HG03520 (cell line): ENCODE results near the gene MACROD1.

Source experiments
- ATAC-seq: cut with Tn5 transposase; IDR thresholded peaks from one replicate; pipeline ENCODE4 v1.9.1; 2021; ENCODE audit warnings: mild to moderate bottlenecking, moderate library complexity; ENCODE audit not compliant: unreplicated experiment

The MACROD1 gene

GRCh38 chr11:64078905-64079304 is 87.0 kb downstream of the MACROD1 start:
- no peak for ATAC-seq

DNA sequence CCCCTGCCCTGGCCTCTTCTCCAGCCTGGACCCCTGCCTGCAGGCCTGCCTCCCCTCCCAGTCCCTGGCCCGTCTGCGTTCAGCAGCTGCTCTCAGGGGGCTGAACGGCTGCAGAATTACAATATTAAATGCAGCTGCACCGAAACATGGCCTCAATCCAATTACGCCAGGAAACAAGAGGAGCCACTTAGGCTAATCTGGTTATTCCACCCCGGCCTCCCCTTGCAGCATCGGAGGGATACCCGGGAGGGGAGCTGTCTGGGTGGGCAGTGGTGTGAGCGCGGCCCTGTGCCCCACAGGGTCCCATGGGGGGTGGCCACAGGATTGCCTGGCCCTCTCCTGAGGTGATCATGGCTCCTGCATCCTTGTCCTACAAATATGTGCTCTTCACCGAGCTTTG is 87.6 kb downstream of the MACROD1 start:
- no peak for ATAC-seq

DNA sequence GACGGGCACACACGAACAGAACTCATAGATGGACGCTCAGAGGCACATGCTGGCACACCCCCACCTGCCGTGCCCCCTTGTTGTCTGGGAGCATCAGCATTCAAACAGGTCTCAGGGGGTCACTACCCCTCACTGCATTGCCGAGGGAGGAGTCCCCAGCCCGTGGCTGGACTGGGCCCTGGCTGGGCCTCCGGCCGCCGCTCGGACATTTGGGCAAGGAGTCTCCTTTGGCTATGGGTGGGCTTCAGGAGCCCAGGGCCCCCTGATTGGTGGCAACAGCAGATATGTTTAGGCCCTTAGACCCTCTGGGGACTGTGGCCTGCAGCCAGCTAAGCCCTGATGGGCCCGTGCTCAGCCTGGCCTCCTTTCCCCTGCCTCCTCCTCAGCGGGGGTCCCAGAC is 88.3 kb downstream of the MACROD1 start:
- ATAC-seq, result no peak

- no peak for ATAC-seq
Measured at GRCh38 chr11:64076758-64077157, 89.2 kb downstream of the MACROD1 start.

DNA sequence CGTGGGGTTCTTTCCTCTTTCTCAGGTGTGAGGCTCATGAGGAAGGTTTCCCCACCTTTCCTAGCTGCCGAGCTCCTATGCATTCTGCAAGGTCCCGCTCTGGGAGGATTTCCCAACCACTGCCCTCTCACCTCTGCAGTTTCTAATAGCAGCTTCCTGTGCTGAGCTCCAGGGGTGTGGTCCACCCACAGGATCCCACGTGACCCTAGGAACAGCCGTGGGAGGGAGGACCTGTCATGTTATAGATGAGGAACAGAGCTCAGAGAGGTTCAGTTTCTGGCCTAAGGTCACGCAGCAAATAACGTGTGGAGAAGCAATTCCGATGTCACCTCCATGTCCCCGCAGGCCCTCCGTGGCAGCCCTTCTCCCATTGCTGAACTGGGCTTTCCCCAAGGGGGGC is 91.7 kb downstream of the MACROD1 start:
- no peak for ATAC-seq

- no peak for ATAC-seq
Measured at GRCh38 chr11:64073542-64073941, 92.4 kb downstream of the MACROD1 start.

DNA sequence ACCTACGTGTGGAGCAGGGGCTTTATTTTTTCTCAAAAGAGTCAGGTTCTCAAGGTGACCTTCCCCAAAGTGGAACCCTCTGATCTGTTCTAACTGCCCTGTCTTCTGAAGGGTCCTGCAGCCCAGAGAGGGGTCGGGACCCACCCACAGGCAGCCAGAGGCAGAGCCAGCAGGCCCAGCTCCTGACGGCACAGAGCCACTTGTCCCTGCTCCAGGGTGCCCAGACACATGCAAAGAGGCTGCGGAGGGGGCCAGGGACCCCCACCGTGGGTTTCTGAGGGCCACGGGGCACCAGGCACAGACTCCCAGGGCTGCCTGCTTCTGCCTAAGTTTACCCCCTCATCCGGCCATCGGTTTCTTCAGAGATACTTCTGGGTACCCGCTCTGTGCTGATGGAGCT is 93.0 kb downstream of the MACROD1 start:
- ATAC-seq, result no peak

GRCh38 chr11:64072403-64072802 is 93.5 kb downstream of the MACROD1 start:
- no peak for ATAC-seq

GRCh38 chr11:64071849-64072248 is 94.1 kb downstream of the MACROD1 start:
- no peak for ATAC-seq

DNA sequence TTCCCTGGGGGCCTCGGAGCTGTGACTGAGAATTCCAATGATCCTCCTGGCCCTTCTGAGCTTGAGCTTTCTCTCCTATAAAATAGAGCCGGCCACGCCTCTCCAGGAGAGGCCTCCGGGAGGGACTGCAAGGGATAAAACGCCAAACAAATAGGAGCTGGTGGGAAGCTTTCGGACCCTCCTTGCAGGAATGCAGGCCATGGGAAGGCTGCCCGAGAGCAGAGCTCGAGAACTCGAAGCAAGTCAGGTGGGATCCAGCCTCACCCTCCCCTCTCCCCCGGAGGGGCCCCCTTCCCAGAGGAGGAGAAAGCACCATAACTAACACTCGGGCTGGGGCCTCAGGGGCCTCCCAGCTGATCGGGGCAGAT is 95.6 kb downstream of the MACROD1 start:
- ATAC-seq, result no peak

- ATAC-seq, result no peak
Measured at GRCh38 chr11:64069401-64070313, 96.3 kb downstream of the MACROD1 start.

DNA sequence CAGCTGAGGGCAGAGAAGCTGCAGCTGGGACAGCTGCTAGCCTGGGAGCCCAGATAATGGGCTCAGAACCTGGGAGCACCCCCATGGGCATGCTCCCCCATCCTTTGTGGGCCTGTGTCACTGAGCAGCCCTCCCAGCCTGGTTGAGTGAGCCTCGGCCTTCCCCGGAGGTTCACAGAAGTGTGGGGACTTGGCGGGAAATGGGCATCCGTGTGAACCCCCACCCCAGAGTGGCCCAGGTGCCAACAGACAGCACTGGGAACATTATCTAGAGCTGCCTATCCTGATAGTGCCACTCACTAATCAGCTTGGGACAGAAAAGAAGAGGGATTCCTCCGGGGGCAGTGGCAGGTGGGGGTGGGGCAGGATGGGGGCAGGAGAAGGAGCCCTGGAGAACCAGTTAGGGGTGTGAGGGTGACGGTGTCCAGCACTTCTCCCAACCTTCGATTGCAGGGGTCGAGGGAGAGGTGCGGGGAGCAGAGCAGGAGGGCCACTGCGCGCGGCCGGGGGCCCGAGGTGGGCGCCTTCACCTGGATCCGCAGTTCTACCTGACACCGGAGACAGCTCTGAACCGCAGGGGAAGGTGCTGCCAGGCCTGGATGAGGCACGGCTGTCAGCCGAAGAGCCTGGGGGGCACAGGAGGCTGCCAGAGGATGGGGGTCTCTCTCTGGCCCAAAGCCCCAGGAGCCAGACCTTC is 97.1 kb downstream of the MACROD1 start:
- no peak for ATAC-seq

DNA sequence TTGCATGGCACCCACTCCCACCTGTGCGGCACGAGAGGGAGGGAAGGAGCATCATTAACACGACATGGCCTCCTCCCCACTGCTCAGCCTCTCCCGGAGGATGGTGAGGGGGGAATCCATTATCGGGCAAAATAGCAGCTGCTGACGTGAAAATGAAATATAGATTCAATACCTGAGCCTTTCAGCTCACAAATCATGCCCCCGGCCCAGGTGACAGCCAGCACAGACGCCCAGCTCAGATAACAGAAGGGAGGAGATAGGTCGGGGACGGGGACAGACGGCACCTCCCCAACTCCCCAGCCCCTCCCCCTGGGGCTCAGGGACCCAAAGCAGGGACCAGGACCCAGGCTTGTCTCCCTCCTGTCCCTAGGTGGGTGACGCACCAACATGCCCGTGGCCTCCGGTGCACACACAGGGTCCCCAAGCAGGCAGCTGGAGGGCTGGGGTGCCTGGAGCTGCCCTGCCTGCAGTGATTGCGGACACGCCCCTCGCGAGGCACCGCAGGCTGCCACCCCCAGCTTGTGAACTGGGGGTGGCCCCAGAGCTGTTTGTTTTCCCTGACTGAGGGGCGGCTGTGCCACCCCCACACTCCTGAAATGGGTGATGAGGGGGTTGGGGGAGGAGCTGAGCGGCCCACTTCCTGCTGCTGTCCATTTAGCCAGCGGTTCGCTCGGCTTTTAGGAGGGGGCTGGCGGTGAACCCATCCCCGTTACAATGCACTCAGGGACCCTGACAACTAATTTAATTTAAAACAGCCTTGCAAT is 98.5 kb downstream of the MACROD1 start:
- no peak for ATAC-seq

- ATAC-seq, result no peak
Measured at GRCh38 chr11:64065712-64066111, 100.2 kb downstream of the MACROD1 start.

- ATAC-seq, result no peak
Measured at GRCh38 chr11:64065141-64065465, 100.8 kb downstream of the MACROD1 start.

DNA sequence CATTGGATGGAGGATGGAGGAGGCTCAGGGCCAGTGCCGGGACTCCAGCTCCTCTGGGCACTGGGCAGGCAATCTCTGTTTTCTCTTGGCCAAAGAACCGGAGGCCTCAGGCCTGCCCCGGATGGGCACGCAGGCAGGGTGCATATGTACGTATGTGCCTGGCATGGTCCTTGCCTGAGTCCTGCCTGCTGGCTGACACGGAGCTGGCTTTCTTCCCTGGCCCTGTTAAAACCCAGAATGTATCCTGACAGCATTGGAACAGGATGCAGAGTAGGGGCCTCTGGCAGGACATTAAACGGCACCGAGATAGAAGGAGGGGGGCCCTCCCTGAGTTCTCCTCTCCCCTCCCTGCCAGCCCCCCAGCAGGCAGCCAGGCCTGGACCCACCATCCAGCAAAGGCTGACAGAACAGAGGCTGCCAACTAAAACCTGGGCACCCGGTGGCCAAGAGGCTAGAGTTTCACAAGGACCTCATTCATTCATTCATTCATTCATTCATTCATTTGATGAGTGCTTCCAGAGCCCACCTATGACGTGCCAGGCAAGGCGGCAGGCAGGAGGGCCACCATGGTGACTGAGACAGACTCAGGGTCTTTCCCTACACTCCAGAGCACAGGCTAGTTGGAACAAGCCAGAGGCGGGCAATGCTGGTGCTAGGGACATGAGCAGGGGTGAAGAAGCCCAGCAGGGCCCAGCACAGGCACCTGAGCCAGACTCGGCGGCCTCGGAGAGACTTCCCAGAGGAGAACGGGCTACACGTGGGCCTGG is 101.4 kb downstream of the MACROD1 start:
- no peak for ATAC-seq

GRCh38 chr11:64063777-64064176 is 102.1 kb downstream of the MACROD1 start:
- ATAC-seq, result no peak

DNA sequence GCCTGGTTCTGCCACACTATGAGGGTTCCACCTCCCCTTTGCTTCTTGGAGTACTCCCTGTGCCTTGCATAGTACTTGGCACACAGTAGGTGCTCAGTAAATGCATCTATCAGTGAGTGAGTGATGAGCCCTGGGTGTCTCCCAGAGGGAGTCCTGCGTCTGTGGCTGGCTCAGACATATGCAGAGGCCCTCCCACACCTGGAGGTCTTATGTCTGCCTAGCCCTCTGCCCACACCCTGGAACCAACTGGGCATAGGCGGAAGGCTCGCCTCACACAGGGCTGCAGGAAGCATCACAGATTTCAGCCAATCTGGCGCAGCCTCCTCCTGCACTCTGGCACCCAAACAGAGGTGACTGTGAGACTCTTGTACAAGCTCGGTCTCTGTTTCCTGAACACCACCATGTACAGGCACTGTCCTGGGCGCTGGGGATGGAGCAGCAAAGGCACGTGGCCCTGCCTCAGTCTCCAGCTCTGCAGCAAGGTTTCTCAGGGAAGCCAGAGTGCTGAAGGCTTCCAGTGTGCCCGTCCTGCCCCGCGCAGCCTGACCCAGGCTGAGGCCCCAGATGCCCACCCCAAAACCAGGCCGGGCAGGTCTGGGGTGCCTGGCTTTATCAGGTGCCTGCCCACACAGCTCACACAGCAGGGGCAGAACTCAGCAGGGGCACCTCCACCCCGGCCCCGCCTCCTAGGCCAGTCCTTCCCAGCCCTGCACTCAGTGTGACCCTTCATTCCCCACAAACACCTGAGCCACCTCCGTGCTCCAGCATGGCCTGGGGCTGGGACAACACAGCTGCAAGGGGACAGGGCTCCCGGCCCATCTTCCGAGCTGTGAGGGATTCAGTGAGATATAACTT is 103.5 kb downstream of the MACROD1 start:
- no peak for ATAC-seq

- ATAC-seq, result no peak
Measured at GRCh38 chr11:64060861-64061444, 105.0 kb downstream of the MACROD1 start.
